Hepatocyte (in vitro differentiated cells): Measurements from ENCODE around the gene LENG8.

Source experiments
- EZH2 ChIP-seq: fragments of 200-600 bp; sonication (generic); IDR thresholded peaks from 2 replicates; pipeline ENCODE4 v1.6.1; 2016; ENCODE audit warnings: antibody characterized with exemption, mild to moderate bottlenecking, borderline replicate concordance
- TF ChIP-seq, protein P1 (sequence below): fragments of 200-600 bp; sonication (generic); IDR thresholded peaks from 2 replicates; pipeline ENCODE4 v1.5.1; 2016; ENCODE audit warnings: antibody characterized with exemption, mild to moderate bottlenecking; ENCODE audit not compliant: poor library complexity

DNA sequence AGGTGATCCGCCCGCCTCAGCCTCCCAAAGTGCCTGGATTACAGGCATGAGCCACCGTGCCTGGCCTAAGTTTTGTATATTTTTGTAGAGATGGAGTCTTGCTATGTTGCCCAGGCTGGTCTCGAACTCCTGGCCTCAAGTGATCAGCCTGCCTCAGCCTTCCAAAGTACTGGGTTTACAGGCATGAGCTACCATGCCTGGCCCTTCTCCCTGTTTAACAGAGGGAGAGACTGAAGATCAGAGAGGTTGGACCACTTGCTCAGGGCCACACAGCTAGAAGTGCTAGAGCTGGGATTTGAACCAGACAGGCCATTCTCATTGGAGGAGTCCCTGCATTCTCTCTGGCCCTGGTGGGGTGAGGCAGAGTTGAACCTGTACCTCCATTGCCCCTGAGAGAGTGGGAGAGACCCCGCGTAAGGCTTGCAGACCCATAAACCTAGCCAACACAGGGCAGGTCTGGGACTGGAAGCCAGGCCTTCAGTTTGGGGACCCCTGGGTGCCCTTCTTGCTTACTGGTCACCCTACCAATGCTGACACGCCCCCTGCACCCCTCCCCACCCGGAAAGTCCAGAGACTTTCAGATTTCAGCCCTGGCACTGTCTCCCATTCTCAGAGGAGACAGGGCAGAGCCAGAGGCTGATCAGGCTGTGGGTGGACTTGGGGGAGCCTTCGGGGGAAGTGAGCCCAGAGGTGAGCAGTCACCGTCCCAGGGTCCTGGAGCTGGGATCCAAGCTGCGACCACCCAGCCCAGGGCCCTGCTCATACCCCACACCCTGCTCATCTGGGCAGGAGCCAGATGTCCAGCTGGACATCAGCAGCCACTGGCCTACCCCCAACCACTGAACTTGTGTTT is 20.4 kb upstream of the LENG8 start:
- TF ChIP-seq, protein P1, sequence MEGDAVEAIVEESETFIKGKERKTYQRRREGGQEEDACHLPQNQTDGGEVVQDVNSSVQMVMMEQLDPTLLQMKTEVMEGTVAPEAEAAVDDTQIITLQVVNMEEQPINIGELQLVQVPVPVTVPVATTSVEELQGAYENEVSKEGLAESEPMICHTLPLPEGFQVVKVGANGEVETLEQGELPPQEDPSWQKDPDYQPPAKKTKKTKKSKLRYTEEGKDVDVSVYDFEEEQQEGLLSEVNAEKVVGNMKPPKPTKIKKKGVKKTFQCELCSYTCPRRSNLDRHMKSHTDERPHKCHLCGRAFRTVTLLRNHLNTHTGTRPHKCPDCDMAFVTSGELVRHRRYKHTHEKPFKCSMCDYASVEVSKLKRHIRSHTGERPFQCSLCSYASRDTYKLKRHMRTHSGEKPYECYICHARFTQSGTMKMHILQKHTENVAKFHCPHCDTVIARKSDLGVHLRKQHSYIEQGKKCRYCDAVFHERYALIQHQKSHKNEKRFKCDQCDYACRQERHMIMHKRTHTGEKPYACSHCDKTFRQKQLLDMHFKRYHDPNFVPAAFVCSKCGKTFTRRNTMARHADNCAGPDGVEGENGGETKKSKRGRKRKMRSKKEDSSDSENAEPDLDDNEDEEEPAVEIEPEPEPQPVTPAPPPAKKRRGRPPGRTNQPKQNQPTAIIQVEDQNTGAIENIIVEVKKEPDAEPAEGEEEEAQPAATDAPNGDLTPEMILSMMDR, result no peak
- TF ChIP-seq EZH2, result no peak
